ENCODE data around the gene DHRS11.

DNA sequence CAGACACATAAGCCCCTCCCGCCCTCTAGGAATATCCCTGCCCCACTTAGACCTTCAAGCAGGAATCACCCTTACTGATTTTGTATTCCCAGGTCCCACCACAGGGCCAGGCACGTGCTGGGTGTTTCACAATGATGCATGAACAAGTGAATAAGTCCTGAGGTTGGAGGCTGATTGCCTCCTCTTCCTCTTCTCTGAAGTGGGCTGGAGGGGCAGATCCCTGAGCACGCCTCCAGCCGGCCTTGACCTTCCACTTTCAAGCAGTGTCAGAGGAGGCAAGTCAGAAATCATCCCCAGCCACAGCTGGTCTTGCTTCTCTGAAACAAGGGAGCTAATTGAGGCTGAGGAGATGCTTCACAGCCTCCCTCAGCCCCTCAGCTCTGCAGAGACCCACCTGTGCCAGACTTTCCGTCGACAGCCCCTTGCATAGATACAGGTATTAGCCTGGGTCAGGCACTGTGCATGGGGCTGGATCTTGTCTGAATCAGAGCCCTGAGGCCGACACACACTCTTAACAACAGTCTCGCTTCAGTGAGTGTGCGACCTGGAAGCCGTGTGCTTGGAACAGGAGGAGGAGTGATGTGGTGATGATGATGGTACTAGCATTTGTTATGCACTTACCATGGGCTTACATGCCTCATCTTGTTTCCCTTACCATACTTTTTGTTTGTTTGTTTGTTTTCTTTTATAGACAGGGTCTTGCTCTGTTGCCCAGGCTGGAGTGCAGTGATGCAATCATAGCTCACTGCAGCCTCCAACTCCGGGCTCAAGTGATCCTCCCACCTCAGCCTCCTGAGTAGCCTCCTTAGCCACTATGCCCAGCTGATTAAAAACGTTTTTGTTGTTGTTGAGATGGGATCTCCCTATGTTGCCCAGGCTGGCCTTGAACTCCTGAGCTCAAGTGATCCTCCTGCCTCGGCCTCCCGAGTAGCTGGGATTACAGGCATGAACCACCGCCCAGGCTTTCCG, 24.7 kb downstream of the DHRS11 start:
- TF ChIP-seq, protein P1, sequence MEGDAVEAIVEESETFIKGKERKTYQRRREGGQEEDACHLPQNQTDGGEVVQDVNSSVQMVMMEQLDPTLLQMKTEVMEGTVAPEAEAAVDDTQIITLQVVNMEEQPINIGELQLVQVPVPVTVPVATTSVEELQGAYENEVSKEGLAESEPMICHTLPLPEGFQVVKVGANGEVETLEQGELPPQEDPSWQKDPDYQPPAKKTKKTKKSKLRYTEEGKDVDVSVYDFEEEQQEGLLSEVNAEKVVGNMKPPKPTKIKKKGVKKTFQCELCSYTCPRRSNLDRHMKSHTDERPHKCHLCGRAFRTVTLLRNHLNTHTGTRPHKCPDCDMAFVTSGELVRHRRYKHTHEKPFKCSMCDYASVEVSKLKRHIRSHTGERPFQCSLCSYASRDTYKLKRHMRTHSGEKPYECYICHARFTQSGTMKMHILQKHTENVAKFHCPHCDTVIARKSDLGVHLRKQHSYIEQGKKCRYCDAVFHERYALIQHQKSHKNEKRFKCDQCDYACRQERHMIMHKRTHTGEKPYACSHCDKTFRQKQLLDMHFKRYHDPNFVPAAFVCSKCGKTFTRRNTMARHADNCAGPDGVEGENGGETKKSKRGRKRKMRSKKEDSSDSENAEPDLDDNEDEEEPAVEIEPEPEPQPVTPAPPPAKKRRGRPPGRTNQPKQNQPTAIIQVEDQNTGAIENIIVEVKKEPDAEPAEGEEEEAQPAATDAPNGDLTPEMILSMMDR (IDR thresholded peaks at IDR 0.05; ENCODE audit: insufficient read depth, low read length): no peak
- TF ChIP-seq, protein P2, sequence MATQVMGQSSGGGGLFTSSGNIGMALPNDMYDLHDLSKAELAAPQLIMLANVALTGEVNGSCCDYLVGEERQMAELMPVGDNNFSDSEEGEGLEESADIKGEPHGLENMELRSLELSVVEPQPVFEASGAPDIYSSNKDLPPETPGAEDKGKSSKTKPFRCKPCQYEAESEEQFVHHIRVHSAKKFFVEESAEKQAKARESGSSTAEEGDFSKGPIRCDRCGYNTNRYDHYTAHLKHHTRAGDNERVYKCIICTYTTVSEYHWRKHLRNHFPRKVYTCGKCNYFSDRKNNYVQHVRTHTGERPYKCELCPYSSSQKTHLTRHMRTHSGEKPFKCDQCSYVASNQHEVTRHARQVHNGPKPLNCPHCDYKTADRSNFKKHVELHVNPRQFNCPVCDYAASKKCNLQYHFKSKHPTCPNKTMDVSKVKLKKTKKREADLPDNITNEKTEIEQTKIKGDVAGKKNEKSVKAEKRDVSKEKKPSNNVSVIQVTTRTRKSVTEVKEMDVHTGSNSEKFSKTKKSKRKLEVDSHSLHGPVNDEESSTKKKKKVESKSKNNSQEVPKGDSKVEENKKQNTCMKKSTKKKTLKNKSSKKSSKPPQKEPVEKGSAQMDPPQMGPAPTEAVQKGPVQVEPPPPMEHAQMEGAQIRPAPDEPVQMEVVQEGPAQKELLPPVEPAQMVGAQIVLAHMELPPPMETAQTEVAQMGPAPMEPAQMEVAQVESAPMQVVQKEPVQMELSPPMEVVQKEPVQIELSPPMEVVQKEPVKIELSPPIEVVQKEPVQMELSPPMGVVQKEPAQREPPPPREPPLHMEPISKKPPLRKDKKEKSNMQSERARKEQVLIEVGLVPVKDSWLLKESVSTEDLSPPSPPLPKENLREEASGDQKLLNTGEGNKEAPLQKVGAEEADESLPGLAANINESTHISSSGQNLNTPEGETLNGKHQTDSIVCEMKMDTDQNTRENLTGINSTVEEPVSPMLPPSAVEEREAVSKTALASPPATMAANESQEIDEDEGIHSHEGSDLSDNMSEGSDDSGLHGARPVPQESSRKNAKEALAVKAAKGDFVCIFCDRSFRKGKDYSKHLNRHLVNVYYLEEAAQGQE (IDR thresholded peaks at IDR 0.05; ENCODE audit: insufficient replicate concordance, low read depth): no peak
- no peak for TF ChIP-seq POLR2AphosphoS5 (IDR thresholded peaks at IDR 0.05; ENCODE audit: low read depth)
- TF ChIP-seq GABPA (IDR thresholded peaks at IDR 0.05; ENCODE audit: low read depth): no peak
- TF ChIP-seq SPI1 (IDR thresholded peaks at IDR 0.05; ENCODE audit: borderline replicate concordance, low read depth): no peak
